Measurements from ENCODE around the gene LRP8.
A peak's percentile ranks its signal among the peaks of the same experiment; 100 is the strongest.
"Not testable (repeated sequence)": the region's sequence is repeated elsewhere in the genome, so short reads cannot be mapped to it uniquely, and the experiment has no call there.

LRP8 gene

DNA sequence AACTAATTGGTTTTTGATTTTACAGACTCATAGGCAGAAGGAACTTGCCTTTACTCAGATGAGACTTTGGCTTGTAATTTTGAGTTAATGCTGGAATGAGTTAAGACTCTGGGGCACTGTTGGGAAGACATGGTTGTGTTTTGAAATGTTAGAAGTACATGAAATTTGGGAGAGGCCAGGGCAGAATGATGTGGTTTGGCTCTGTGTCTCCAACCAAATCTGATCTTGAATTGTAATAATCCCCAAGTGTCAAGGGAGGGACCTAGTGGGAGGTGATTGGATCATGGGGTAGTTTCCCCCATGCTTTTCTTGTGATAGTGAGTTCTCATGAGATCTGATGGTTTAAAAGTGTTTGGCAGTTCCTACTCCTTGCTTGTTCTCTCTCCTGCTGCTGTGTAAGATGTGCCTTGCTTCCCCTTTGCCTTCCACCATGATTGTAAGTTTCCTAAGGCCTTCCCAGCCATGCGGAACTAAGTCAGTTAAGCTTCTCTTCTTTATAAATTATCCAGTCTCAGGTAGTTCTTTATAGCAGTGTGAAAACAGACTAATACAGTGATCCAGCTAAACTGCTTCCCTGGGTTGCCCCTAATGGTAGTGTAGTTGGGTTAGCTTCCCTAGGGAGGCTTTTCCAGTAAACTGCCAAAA is 121.0 kb downstream of the LRP8 start:
- FAIRE-seq: no peak

DNA sequence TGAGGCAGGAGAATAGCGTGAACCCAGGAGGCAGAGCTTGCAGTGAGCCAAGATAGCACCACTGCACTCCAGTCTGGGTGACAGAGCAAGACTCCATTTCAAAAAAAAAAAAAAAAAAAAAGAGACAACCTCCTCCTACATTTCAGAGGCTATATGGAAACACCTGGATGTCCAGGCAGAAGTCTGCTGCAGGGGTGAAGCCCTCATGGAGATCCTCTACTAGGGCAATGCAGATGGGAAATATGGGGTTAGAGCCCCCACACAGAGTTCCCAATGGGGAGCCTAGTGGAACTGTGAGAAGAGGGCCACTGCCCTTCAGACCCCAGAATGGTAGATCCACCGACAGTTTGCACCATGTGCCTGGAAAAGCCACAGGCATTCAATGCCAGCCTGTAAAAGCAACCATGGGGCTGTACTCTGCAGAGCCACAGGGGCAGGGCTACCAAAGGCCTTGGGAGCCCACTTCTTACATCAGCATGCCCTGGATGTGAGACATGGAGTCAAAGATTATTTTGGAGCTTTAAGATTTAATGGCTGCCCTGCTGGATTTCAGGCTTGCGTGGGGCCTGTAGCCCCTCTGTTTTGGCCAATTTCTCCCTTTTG is 121.7 kb downstream of the LRP8 start:
- not testable (repeated sequence) for FAIRE-seq

DNA sequence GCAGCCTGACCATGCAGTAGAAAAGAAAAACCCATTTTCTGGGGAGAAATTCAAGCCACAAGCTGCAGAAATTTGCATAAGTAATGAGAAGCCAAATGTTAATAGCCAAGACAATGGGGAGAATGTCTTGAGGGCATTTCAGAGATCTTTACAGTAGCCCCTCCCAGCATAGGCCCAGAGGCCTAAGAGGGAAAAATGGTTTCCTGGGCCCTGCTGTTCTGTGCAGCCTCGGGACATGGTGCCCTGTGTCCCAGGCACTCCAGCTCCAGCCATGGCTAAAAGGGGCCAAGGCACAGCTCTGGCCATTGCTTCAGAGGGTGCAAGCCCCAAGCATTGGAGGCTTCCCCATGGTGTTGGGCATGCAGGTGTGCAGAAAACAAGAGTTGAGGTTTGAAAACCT is 122.4 kb downstream of the LRP8 start:
- FAIRE-seq: not testable (repeated sequence)

DNA sequence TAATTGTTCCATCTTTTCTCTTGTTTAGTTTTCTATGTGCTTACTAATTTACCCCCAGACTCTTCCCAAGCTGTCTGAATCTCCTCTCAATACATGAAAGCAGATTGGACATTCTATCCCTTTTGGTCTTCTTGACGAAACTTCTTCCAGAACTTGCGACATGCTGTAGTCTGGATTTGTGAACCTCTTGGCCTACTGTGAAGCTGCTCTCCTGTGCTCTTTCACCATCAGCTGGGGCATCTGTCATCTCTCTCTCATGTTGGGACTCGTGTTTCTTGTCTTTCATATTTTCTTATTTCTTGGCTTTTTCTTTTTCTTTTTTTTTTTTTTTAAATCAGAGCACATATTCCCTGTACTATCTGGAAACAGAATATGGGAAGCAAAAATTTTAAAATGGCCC is 124.4 kb downstream of the LRP8 start:
- no peak for FAIRE-seq

DNA sequence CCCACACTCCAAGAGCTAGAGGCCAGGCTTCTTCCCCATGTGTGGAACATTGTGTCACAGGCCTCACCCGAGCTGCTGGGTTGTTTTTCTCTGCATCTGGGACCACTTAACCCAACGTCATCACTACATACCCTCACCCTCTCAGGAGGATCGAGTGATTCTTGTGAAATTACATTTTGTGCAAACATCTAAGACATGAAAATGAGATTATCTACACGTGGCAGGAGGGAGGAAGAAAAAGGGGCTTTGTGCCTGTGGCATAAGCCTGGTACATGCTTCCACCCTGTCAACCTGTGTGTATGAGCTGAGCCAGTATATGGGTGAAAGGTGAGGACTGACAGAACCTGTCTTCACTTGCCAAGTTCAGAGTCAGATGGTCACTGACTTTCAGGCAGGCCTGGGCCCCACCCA is 129.6 kb downstream of the LRP8 start:
- no peak for FAIRE-seq

DNA sequence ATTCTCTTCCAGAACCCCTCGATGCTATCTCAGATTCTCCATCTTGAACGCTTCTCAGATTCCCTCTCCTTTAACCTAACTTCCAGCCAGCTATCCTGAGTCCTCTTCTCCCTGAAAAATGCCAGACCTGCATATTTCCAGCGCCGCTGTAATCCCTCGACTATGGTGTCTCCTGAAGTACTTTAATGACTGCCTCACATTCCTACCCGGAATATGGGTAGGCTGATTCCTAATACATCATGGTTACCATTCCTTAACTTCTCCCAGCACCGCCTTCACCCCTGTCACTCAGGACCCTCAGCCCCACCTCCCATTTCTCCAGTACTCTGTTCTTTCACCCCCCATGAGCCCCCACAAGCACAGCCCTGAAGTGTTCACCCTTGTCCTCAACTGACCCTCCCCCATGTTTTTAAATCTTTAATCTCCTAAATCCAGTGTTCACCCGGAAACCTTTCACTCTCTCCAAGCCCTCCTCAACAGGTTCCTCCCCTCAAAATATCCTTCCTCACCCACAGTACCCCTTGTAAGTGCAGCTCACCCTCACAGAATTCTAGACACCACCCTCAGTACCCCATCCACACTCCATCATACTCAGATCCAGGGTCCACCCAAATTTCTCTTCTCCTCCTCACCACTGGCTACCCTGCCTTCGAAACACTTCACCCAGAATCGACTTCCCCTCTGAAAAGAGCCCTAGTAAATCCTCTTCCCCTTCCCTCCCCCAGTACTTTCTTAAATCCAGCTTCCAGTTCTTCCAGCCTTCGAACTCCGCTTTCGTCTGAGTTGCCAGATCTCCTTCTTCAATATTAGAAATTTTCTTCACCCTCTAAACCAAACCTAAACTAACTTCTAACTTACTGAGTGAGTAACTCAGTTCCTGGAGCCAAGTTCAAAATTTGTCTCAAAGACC is 130.3 kb downstream of the LRP8 start:
- no peak for FAIRE-seq

DNA sequence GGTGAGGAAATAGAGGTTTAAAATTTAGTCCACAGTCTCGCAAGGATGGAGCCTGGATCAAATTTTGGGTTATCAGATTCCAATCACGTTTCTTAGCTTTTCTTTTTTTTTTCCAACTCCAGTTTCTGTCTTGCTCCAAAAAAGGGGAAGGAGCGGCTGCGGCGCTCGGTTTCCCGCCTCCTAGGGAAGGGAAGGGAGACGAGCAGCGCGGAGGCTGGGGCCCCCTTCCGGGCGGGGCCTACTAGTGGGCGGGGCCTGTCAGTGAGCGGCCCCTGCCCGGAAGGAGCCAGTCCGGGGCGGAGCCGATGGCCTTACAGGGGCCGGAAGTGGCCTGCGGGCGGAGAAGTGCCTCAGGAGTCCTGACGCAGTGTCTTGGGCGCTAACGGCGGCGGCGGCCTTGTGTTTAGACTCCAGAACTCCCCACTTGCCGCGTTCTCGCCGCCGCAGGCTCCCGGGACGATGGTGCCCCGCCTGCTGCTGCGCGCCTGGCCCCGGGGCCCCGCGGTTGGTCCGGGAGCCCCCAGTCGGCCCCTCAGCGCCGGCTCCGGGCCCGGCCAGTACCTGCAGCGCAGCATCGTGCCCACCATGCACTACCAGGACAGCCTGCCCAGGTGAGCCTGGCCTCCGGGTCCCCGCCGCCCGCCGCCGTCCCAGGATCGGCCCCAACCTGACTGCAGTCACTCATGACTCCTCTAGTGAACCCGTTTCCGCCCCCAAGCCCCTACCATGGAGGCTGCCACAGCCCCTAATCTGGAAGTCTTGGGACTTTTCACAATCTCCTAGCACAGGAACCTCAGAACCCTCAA is 131.2 kb downstream of the LRP8 start, which contains the start of gene CPT2:
Gene CPT2, plus strand, starts transcription at position 340 of the 806 bp plus-strand sequence. Its CDS starts 120 bp downstream, at position 460.
- FAIRE-seq: peak; percentile 74

DNA sequence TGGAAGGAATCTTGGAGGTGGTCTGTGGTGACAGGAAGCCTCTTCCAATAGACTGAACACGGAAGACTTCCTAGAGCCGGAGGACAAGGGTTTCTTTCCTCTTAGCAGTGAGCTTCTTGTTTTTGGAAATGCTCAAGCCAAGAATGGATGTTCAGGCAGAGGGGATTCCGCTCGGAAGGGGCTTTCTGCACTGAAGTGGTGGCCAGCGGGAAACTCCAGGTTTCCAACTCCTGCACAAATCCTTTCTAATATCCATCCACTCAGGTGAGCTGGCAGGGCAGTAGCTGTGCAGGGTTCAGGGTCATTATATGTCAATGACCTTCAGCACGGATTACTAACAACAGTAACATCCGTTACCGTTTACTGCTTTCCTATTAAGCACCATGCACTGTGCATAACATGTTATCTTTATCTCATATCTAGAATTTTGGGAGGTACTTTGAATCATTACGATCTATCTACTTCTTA is 131.8 kb downstream of the LRP8 start:
- no peak for FAIRE-seq

DNA sequence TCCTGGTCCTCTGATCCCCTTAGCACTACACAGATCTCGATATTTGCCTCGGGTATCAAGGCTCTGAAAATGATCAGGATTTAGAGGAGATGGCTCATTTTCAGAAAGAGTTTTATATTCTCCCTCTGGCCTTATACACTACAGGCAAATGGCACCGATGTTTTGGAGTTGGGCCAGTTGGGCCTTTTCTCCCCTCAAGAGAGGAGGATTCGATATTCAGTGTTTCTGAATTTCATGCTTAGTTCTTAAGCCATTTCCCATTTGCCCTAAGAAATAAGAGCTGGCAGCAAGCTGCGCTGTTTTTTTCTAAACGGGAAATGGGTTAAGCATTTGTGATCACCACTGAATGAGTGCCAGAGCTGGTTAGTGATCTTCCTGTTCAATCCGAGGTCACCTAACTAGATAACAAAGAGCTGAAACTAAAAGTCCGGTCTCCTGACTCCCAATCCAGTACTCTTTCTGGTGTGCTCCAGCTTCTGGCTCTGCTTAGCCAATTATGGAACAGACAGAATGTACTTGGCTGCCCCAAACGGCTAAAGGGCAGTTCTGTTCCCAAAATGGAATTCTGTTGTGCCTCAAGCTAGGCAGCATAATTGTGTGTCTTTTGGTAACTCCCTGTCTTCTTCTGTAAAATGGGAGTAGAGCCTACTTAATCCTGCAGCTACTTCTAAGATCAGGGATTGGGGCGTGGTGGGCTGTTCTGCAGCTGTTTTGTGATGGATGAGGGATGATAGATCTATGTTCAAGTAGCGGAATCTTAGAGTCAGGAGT is 132.4 kb downstream of the LRP8 start:
- no peak for FAIRE-seq

All from endometrium (tissue), 2 donors.